Ishikawa (cell line): ENCODE results near the gene CDC20.

Source experiments
- YY1 ChIP-seq: IDR thresholded peaks from 2 replicates; pipeline ENCODE4 v1.6.1; 2012; ENCODE audit warnings: low read depth
- TF ChIP-seq, protein P1 (sequence below): IDR thresholded peaks from 2 replicates; pipeline ENCODE4 v1.6.1; 2012

DNA sequence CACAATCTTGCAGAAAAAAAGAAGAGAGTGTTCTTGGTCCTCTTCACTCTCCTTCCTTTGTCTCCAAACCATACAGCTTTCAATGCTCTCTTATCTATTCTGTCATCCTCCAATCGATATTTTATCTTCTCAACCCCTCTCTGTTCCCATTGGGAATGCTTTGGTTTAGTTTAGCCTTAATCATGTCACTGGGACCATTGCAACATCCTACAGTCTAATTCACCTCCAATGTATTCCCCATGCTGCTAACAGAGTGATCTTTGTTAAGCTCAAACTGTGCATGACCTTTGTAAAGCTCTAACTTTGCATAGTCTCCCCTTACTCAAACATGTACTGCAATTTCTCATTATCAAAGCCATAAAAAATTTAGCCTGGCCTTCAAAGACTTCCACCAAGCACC is 18.2 kb upstream of the CDC20 start:
- no peak for TF ChIP-seq YY1
- TF ChIP-seq, protein P1, sequence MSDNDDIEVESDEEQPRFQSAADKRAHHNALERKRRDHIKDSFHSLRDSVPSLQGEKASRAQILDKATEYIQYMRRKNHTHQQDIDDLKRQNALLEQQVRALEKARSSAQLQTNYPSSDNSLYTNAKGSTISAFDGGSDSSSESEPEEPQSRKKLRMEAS: no peak
